OCI-LY1 (cell line): ENCODE data around the gene GIN1.

ENCODE experiments used
- H2AFZ ChIP-seq: fragments of 200-600 bp; sonication (generic), shearing (Covaris generic); 2 replicates; pipeline ENCODE4 v1.6.0; 2014; ENCODE audit warnings: antibody characterized with exemption, mild to moderate bottlenecking, low read length
- H3F3A ChIP-seq: fragments of 200-600 bp; sonication (generic), shearing (Covaris generic); 2 replicates; pipeline ENCODE4 v1.6.0; 2014; ENCODE audit warnings: mild to moderate bottlenecking, antibody characterized with exemption, low read length, moderate library complexity; ENCODE audit not compliant: insufficient read depth
- H3K27ac ChIP-seq: fragments of 200-600 bp; sonication (generic); 2 replicates; pipeline ENCODE4 v1.5.1; 2014; ENCODE audit warnings: low read length, mixed run types, mild to moderate bottlenecking, low read depth; ENCODE audit not compliant: poor library complexity, severe bottlenecking
- H3K27me3 ChIP-seq: fragments of 200-600 bp; sonication (generic); 2 replicates; pipeline ENCODE4 v1.6.0; 2014; ENCODE audit warnings: antibody characterized with exemption, mild to moderate bottlenecking, low read length, moderate library complexity; ENCODE audit not compliant: insufficient read depth
- H3K36me3 ChIP-seq: fragments of 200-600 bp; sonication (generic); 2 replicates; pipeline ENCODE4 v1.6.1; 2014; ENCODE audit warnings: mild to moderate bottlenecking, antibody characterized with exemption, low read length, moderate library complexity, mixed read lengths; ENCODE audit not compliant: insufficient read depth
- H3K4me1 ChIP-seq: fragments of 200-600 bp; sonication (generic); 2 replicates; pipeline ENCODE4 v1.5.1; 2014; ENCODE audit warnings: mild to moderate bottlenecking, low read length, moderate library complexity; ENCODE audit not compliant: insufficient read depth, severe bottlenecking
- H3K4me2 ChIP-seq: fragments of 200-600 bp; sonication (generic), shearing (Covaris generic); 2 replicates; pipeline ENCODE4 v1.6.1; 2014; ENCODE audit warnings: low read length
- H3K4me3 ChIP-seq: fragments of 200-600 bp; sonication (generic); 2 replicates; pipeline ENCODE4 v1.5.1; 2014; ENCODE audit warnings: low read length, low read depth, mild to moderate bottlenecking, mixed read lengths; ENCODE audit not compliant: poor library complexity, severe bottlenecking
- H3K79me2 ChIP-seq: fragments of 200-600 bp; shearing (Covaris generic); 2 replicates; pipeline ENCODE4 v1.6.1; 2016; ENCODE audit warnings: mixed run types, low read length, mixed read lengths; ENCODE audit not compliant: insufficient read depth
- H3K9ac ChIP-seq: fragments of 200-600 bp; sonication (generic), shearing (Covaris generic); 2 replicates; pipeline ENCODE4 v1.6.1; 2014; ENCODE audit warnings: mild to moderate bottlenecking, low read length, mixed read lengths
- H3K9me2 ChIP-seq: fragments of 200-600 bp; sonication (generic), shearing (Covaris generic); 2 replicates; pipeline ENCODE4 v1.6.1; 2014; ENCODE audit warnings: low read depth, mild to moderate bottlenecking, low read length, mixed read lengths
- H3K9me3 ChIP-seq: fragments of 200-600 bp; shearing (Covaris generic); 2 replicates; pipeline ENCODE4 v1.6.1; 2014; ENCODE audit warnings: low read length, mixed read lengths
- H4K20me1 ChIP-seq: fragments of 200-600 bp; sonication (generic), shearing (Covaris generic); 2 replicates; pipeline ENCODE4 v1.6.0; 2016; ENCODE audit warnings: mild to moderate bottlenecking, low read length; ENCODE audit not compliant: insufficient read depth
- CTCF ChIP-seq: fragments of 200-600 bp; sonication (generic), shearing (Covaris generic); IDR thresholded peaks from 2 replicates; pipeline ENCODE4 v1.5.1; 2017; ENCODE audit warnings: mild to moderate bottlenecking, antibody characterized with exemption, low read length, moderate library complexity, mixed read lengths
- EZH2 ChIP-seq: fragments of 200-600 bp; sonication (generic), shearing (Covaris generic); IDR thresholded peaks from 2 replicates; pipeline ENCODE4 v1.8.0; 2017; ENCODE audit warnings: borderline replicate concordance, mixed run types, mild to moderate bottlenecking, antibody characterized with exemption, low read length, moderate library complexity, mixed read lengths

The GIN1 gene

GRCh38 chr5:103132684-103133083, 12.7 kb upstream of the GIN1 start:
- no peak overlapping the region for H2AFZ ChIP-seq
- peaks cover 30% of the 10 kb centered on the region for H3K36me3 ChIP-seq
- TF ChIP-seq CTCF: no peak
- TF ChIP-seq EZH2: no peak
- H3F3A ChIP-seq: no peaks in the 10 kb centered on the region; the same call in 1 of the 2 replicates
- H3K79me2 ChIP-seq: peaks cover 33% of the 10 kb centered on the region
- H3K4me1 ChIP-seq: no peaks in the 10 kb centered on the region
- H3K4me2 ChIP-seq: no peak overlapping the region
- H3K4me3 ChIP-seq: no peak overlapping the region
- H3K27ac ChIP-seq: no peak overlapping the region
- no peaks in the 10 kb centered on the region for H3K9me3 ChIP-seq
- no peak overlapping the region for H3K9ac ChIP-seq
- H3K9me2 ChIP-seq: no peaks in the 10 kb centered on the region
- no peaks in the 10 kb centered on the region for H4K20me1 ChIP-seq
- H3K27me3 ChIP-seq: no peaks in the 10 kb centered on the region

GRCh38 chr5:103128202-103128601, 8.3 kb upstream of the GIN1 start:
- H3K36me3 ChIP-seq: peaks cover 23% of the 10 kb centered on the region
- no peak overlapping the region for H3K4me2 ChIP-seq
- no peaks in the 10 kb centered on the region for H3K27me3 ChIP-seq
- no peaks in the 10 kb centered on the region for H3K9me3 ChIP-seq
- H3K9ac ChIP-seq: no peak overlapping the region
- H3K27ac ChIP-seq: no peak overlapping the region
- H3K9me2 ChIP-seq: no peaks in the 10 kb centered on the region
- no peaks in the 10 kb centered on the region; the same call in 1 of the 2 replicates for H3F3A ChIP-seq
- H3K4me1 ChIP-seq: peaks cover 1% of the 10 kb centered on the region
- no peak overlapping the region for H3K4me3 ChIP-seq
- peaks cover 73% of the 10 kb centered on the region for H3K79me2 ChIP-seq
- no peaks in the 10 kb centered on the region for H4K20me1 ChIP-seq
- TF ChIP-seq EZH2 (no peak), CTCF (no peak)
- H2AFZ ChIP-seq: no peak overlapping the region

DNA sequence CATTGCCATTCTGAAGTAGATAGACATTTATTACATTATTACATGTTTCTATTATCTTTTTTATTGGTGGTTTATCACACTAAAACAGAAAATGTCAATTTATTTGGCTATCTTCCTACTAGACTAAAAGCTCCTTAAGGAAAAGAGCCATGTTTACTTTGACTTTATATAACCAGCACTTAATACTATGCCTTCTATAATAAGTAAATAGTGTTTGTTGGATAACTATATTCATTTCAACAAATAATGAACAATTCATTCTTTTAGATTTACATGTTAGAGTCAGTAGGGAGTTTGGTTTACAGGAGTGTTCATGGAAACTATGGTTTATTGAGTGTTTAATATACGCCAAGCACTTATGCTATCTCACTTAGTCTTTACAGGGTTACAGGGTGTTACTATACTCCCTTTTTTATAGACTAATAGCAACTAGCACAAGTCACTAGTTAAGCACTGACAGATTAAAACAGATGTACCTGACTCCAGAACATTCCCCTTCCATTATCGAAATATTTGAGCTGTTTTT, 7.4 kb upstream of the GIN1 start:
- peaks cover 31% of the 10 kb centered on the region for H3K36me3 ChIP-seq
- no peak overlapping the region for H3K9ac ChIP-seq
- H3K9me3 ChIP-seq: no peaks in the 10 kb centered on the region
- peaks cover 76% of the 10 kb centered on the region for H3K79me2 ChIP-seq
- no peaks in the 10 kb centered on the region for H3F3A ChIP-seq
- no peaks in the 10 kb centered on the region for H4K20me1 ChIP-seq
- no peak overlapping the region for H2AFZ ChIP-seq
- peaks cover 10% of the 10 kb centered on the region for H3K4me1 ChIP-seq
- no peak overlapping the region for H3K4me3 ChIP-seq
- H3K9me2 ChIP-seq: no peaks in the 10 kb centered on the region
- H3K27me3 ChIP-seq: no peaks in the 10 kb centered on the region
- no peak overlapping the region for H3K4me2 ChIP-seq
- H3K27ac ChIP-seq: no peak overlapping the region
- no peak for TF ChIP-seq CTCF
- no peak for TF ChIP-seq EZH2
